Esophagus squamous epithelium (tissue), 5 donors: ENCODE measurements around the gene RPA3. TPM values are rescaled to one million over a fixed set of nuclear protein-coding genes. Genes with fewer than 3 reads are reported as not detected.

ENCODE experiments used
- DNase-seq: peaks from one replicate; lab custom pipeline; 2025; lab: John Stamatoyannopoulos, UW
- H3K27ac ChIP-seq, 4 donors: fragments of 200-600 bp; sonication (generic); one replicate each; pipeline ENCODE4 v1.5.1; 2016 to 2019; ENCODE audit warnings: mild to moderate bottlenecking in 1 of 4
- H3K27me3 ChIP-seq, 4 donors: fragments of 200-600 bp; sonication (generic); 1 replicate in 3 of 4; 2 replicates in 1 of 4; pipeline versions ENCODE4 v1.5.1 to v1.6.0; 2017 to 2021; ENCODE audit warnings: antibody characterized with exemption in 1 of 4
- H3K36me3 ChIP-seq, 3 donors: fragments of 200-600 bp; sonication (generic); one replicate each; pipeline ENCODE4 v1.5.1; 2016 to 2019
- H3K4me1 ChIP-seq, 3 donors: fragments of 200-600 bp; sonication (generic); one replicate each; pipeline ENCODE4 v1.5.1; 2017 to 2019
- H3K4me3 ChIP-seq, 4 donors: fragments of 200-600 bp; sonication (generic); 1 replicate in 3 of 4; 2 replicates in 1 of 4; pipeline ENCODE4 v1.5.1; 2016 to 2019; ENCODE audit warnings: mild to moderate bottlenecking in 2 of 4, moderate library complexity in 1 of 4
- H3K9me3 ChIP-seq, 3 donors: fragments of 200-600 bp; sonication (generic); one replicate each; pipeline ENCODE4 v1.5.1; 2016 to 2019
- CTCF ChIP-seq, 6 experiments: fragments of 450-650 bp in 4 of 6; fragments of 200-600 bp in 2 of 6; sonication (generic) in 2 of 6; IDR thresholded peaks; one replicate each; pipeline ENCODE4 v1.5.1; 2016 to 2019; ENCODE audit warnings: antibody characterized with exemption in 6 of 6, mild to moderate bottlenecking in 4 of 6, moderate library complexity in 4 of 6
- POLR2A ChIP-seq, 4 donors: fragments of 450-650 bp; IDR thresholded peaks; one replicate each; pipeline ENCODE4 v1.6.1; 2017; ENCODE audit warnings: antibody characterized with exemption in 4 of 4, mild to moderate bottlenecking in 4 of 4, moderate library complexity in 3 of 4
- WGBS, 2 donors: methylation state at CpG; one replicate each; pipeline ENCODE4 v1.1.5; 2018; 5-methylcytosine and 5-hydroxymethylcytosine counted together
- intact Hi-C: fragments of 100-400 bp; cut with DNase I; formaldehyde crosslinking; loops from one replicate; pipeline ENCODE4 v1.15.0; 2022
- total RNA-seq, 4 donors: library from RNA; depleted of rRNA; stranded (reverse); fragments of >200 nt; gene quantifications; one replicate each; pipeline ENCODE4 v1.1.0, GENCODE V29; 2016
- donor health status: DM: yes; HTN: yes; CAD: no.

The RPA3 gene
- total RNA-seq, 4 donors from 2014 or later, result 13.0 to 29.3 (median 21.7) TPM

- Histone ChIP-seq H3K9me3 (no peaks in the 10 kb centered on the region), H3K27ac (no peak overlapping the region), H3K4me1 (no peaks in the 10 kb centered on the region), H3K4me3 (no peak overlapping the region), H3K27me3 (no peaks in the 10 kb centered on the region), H3K36me3 (no peaks in the 10 kb centered on the region)
- WGBS, 2 donors, result 95 to 96% methylated on average over 2 of the region's 2 CpGs
- TF ChIP-seq POLR2A (IDR thresholded peaks at IDR 0.05), result no peak
- TF ChIP-seq CTCF (IDR thresholded peaks at IDR 0.05), result no peak
- intact Hi-C loops, result no loop called here
- no peak for DNase-seq
Observed at GRCh38 chr7:7740037-7740355, 21.6 kb upstream of the RPA3 start.

GRCh38 chr7:7739204-7740036, 21.0 kb upstream of the RPA3 start:
- no peaks in the 10 kb centered on the region for H3K4me1 ChIP-seq
- intact Hi-C loops, result no loop called here
- DNase-seq, result no peak
- no peak overlapping the region for H3K27ac ChIP-seq
- no peaks in the 10 kb centered on the region for H3K36me3 ChIP-seq
- no peak overlapping the region for H3K4me3 ChIP-seq
- WGBS, 2 donors, result 74 to 76% methylated on average over 4 of the region's 4 CpGs
- no peaks in the 10 kb centered on the region for H3K27me3 ChIP-seq
- no peak for TF ChIP-seq POLR2A (IDR thresholded peaks at IDR 0.05)
- no peak for TF ChIP-seq CTCF (IDR thresholded peaks at IDR 0.05)
- no peaks in the 10 kb centered on the region for H3K9me3 ChIP-seq

- no peak for DNase-seq
- WGBS, 2 donors, result 89 to 91% methylated on average over 3 of the region's 3 CpGs
- no peak overlapping the region for H3K4me3 ChIP-seq
- H3K9me3 ChIP-seq, result no peaks in the 10 kb centered on the region
- H3K27ac ChIP-seq, result no peak overlapping the region
- intact Hi-C loops, result no loop called here
- no peaks in the 10 kb centered on the region for H3K27me3 ChIP-seq
- H3K36me3 ChIP-seq, result no peaks in the 10 kb centered on the region
- H3K4me1 ChIP-seq, result no peaks in the 10 kb centered on the region
- TF ChIP-seq POLR2A (IDR thresholded peaks at IDR 0.05), result no peak
Observed at GRCh38 chr7:7738622-7739021, 20.2 kb upstream of the RPA3 start.

- intact Hi-C loops, result no loop called here
- H3K36me3 ChIP-seq, result no peaks in the 10 kb centered on the region
- no peaks in the 10 kb centered on the region for H3K9me3 ChIP-seq
- no peak for DNase-seq
- no peaks in the 10 kb centered on the region for H3K4me1 ChIP-seq
- no peak overlapping the region for H3K27ac ChIP-seq
- TF ChIP-seq POLR2A (IDR thresholded peaks at IDR 0.05), result no peak
- no peak for TF ChIP-seq CTCF (IDR thresholded peaks at IDR 0.05)
- WGBS, 2 donors, result 75 to 77% methylated on average over 1 of the region's 1 CpG
- no peaks in the 10 kb centered on the region for H3K27me3 ChIP-seq
- no peak overlapping the region for H3K4me3 ChIP-seq
Observed at GRCh38 chr7:7738177-7738576, 19.8 kb upstream of the RPA3 start.

GRCh38 chr7:7737674-7738073, 19.3 kb upstream of the RPA3 start:
- H3K4me1 ChIP-seq, result no peaks in the 10 kb centered on the region
- no peak overlapping the region for H3K4me3 ChIP-seq
- no peaks in the 10 kb centered on the region for H3K27me3 ChIP-seq
- no peak for DNase-seq
- no peaks in the 10 kb centered on the region for H3K36me3 ChIP-seq
- intact Hi-C loops, result no loop called here
- no peak overlapping the region for H3K27ac ChIP-seq
- no peak for TF ChIP-seq CTCF (IDR thresholded peaks at IDR 0.05)
- no peak for TF ChIP-seq POLR2A (IDR thresholded peaks at IDR 0.05)
- H3K9me3 ChIP-seq, result no peaks in the 10 kb centered on the region
